Activated CD4-positive, alpha-beta T cell treated with anti-CD3 and anti-CD28 coated beads, Interleukin-2, amount 50 U/mL, for 24 hours (primary cell): ENCODE results near the gene ZNF853.
"Not testable (repeated sequence)": the region's sequence is repeated elsewhere in the genome, so short reads cannot be mapped to it uniquely, and the experiment has no call there.

Source experiments
- DNase-seq, 2 donors: peaks; one replicate each; pipeline ENCODE4 v3.0.0-alpha.2; 2020; ENCODE audit warnings: low read depth in 1 of 2, low spot score in 1 of 2

Gene ZNF853

DNA sequence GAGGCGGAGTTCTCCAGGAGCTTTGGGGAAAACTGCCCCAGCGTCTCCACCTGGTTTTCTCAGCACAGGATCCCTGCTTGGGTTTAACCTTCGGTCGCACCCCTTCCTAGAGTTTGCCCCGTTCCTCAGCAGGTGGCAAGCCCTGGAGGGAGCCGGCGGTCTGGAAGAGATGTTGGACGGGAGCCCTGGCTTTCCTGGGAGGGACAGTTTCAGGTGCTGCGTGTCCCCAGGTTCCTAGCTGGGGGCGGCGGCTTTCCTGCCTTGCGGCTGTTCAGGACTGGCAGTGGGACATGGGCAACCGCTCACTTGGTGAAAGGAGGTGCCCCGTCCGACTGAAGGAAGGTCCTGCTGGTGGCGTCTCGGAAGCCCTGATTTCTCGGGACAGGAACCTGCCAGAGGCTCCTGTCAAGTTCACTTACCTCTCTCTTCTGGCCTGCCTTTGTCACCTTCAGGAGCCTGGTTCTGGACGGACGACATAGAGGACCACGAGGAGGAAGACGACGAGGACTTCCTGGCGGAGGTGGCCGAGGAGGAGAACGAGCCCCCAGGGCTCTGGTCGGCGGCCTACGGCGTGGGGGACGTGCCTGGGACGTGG is 36.5 kb downstream of the ZNF853 start:
- DNase-seq = no peak

DNA sequence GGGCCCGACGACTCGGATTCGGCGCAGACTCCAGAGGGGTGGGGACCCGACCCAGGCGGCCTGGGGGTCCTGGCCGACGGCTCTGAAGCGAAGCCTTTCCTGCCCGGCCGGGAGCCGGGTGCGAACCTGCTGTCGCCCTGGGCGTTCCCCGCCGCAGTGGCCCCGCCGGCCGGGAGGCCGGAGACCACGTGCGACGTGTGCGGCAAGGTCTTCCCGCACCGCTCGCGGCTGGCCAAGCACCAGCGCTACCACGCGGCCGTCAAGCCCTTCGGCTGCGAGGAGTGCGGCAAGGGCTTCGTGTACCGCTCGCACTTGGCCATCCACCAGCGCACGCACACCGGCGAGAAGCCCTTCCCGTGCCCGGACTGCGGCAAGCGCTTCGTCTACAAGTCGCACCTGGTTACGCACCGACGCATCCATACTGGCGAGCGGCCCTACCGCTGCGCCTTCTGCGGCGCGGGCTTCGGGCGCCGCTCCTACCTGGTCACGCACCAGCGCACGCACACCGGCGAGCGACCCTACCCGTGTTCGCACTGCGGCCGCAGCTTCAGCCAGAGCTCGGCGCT is 37.1 kb downstream of the ZNF853 start:
- DNase-seq = no peak

DNA sequence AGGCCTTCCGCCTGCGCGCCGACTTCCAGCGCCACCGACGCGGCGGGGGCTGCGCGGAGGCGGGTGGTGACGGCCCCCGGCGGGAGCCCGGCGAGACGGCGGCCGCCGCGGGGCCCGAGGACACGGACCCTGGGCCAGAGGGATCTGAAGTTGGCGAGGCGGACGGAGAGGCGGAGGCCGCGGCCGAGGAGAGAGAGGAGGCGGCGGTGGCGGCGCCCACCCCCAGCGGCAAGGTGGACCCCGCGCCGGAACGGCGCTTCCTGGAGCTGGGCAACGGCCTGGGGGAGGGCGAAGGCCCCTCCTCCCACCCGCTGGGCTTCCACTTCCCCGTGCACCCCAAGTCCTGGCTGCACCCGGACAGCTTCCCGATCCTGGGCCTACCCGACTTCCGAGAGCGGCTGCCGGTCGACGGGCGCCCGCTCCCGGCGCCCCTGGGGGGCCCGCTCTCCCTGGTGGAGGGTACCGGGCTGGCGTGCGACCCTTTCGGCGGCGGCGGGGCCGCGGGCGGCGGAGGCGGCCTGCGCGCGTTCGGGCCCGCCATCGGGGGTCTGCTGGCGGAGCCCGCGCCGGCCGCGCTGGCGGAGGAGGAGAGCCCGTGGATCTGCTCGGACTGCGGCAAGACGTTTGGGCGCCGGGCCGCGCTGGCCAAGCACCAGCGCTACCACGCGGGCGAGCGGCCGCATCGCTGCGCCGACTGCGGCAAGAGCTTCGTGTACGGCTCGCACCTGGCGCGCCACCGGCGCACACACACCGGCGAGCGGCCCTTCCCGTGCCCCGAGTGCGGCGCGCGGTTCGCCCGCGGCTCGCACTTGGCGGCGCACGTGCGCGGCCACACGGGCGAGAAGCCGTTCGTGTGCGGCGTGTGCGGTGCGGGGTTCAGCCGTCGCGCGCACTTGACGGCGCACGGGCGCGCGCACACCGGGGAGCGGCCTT is 37.9 kb downstream of the ZNF853 start:
- no peak for DNase-seq

DNA sequence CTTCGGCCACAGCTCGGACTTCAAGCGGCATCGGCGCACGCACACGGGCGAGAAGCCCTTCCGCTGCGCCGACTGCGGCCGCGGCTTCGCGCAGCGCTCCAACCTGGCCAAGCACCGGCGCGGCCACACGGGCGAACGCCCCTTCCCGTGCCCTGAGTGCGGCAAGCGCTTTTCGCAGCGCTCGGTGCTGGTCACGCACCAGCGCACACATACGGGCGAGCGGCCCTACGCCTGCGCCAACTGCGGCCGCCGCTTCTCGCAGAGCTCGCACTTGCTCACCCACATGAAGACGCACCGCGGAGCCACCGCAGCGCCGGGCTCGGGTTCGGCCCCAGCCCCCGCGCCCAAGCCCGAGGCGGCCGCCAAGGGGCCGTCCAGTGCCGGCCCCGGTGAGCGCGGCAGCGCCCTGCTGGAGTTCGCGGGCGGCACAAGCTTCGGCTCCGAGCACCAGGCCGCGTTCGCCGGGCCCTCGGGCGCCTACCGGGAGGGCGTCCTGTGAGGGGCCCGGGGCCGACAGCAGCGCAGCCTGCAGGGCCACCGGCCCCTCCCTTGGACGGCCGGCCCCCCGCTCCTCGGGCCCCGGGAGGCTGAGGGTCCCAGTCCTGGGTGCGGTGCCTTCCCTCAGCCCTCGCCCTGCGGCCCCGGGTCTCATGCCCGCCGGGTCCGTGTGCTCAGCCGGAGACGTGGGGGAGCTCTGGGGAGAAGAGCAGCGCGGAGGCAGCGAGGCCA is 38.9 kb downstream of the ZNF853 start:
- no peak for DNase-seq

DNA sequence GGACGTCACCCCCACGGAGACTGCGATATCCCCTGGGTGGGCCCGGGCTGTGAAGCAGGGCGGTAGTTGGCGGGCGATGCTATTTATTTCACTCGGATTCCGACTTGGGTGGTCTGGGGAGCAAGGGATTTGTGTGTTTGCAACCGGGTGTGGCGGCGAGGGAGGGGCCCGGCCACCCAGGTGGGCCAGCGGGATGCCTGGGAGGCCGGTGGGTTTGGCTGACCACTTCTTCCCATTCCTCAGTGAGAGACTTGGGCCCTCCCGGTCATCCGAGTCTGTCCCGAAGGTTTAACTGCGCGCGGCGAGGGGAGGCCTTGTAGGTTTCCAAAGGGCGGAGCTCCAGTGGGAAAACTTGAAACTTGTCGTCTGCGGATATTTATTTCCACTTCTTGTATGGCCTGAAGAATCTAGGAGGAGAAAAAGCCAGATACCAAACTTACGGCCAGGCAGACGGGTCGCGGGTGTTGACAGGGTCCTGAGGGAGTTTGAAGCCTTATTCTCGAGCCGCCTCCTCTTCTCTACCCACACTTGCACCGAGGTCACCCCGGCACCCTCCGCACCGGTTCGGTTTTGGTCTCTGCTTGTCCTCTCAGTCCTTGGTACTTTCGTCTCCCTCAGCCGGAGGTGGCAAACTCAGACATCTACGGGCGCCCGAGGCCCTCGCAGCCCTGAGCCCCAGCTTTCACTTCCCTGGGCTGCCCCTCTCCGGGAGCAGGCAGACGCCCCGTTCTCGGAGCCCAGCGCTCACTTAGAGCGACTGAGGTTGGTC is 39.6 kb downstream of the ZNF853 start:
- DNase-seq = no peak

DNA sequence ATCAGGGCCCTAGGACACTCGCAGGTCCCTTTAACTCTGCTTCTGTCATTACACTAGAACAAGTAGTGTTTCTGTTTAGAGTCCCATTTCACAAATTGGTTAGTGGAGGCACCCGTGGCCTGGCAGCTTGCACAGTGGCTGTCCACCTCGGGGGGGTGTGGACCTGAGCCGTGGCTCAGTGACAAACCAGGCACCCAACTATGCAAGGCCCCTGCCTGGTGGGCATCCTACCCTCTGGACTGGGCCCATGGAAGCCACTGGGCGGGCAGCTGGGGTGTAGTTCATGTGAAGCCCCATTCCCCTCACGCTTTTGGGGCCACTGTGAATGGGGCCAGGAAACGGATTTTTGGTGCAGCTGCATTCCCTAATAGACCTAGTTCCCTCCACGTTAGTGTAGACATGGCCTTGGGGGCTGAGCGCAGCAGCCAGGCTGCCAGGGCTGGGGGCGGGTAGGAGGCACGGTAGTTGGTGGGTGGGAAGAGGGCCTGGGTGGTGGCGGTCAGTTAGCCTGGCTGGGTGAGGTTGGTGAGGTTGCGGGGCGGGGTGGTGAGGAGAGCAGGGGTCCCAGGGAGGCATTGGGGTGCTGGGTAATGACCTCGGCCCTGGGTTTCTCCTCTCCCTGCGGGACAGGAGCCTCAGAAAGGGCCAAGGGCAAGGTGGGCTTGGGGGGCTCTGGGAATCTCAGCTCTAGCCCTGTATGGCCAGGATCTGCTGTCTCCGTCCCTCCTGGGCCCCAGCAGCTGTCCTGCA is 40.4 kb downstream of the ZNF853 start:
- DNase-seq = no peak

DNA sequence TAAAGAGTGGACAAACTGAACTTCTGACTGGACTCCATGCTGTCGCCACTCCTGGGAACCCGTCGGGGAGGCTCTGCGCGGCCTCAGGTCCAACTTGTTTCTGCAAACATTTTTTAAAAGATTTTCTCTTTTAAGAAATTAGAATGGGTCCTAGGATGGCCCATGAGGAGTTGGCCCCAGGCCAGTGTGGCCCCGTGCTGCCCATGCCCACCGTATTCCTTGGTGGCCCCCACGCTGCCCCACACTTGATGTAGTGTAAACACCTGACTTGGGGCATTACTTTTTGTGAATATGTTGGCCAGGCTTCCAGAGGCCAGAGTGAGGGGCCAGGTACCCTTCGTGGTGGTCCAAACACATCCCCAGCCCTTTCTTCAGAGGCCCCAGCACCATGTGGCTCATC is 41.0 kb downstream of the ZNF853 start:
- no peak for DNase-seq

DNA sequence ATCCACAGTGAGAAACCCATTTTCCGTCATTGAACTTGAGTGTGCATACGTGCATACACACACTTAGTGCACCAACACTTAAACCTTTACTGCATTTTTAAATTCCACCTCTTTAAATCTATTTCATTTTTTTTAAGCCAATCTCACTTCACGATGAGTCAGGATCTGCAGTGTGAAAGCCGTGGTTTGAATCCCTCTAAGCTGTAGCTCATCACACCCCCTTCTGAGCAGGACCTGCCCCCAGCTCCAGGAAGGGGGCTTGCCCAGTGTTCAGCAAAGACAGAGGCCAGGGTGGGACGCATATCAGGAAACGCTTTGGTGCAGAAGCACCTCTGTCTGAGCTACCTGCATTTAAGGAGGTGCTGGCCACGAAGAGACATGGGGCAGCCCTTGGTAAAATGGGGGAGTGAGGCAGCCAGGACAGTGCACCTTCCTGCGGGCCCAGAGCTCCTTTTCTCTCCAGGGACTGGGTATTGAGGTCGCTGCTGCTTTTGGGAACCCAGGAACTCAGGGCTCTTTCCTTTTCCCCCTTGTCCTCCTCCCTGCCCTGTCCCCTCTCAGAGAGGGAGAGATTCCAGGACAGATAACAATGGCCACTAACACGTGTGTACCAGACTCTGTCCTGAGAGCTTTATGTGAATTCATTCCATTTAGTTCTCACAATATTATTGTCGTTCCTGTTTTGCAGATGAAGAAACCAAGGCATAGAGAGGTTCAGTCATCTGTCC is 43.4 kb downstream of the ZNF853 start:
- no peak for DNase-seq

DNA sequence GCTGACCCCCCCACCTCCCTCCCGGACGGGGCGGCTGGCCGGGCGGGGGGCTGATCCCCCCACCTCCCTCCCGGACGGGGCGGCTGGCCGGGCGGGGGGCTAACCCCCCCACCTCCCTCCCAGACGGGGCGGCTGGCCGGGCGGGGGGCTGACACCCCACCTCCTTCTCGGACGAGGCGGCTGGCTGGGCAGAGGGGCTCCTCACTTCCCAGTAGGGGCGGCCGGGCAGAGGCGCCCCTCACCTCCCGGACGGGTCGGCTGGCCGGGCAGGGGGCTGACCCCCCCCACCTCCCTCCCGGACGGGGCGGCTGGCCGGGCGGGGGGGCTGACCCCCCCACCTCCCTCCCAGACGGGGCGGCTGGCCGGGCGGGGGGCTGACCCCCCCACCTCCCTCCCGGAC is 55.4 kb downstream of the ZNF853 start:
- not testable (repeated sequence) for DNase-seq
